HG03457 (cell line): ENCODE measurements around the gene SLC4A11.

Source experiments
- ATAC-seq: cut with Tn5 transposase; IDR thresholded peaks from one replicate; pipeline ENCODE4 v1.9.1; 2021; ENCODE audit warnings: moderate number of reproducible peaks; ENCODE audit not compliant: unreplicated experiment

The SLC4A11 gene

GRCh38 chr20:3246682-3247081 lies 7.7 kb upstream of the SLC4A11 start:
- no peak for ATAC-seq

GRCh38 chr20:3245711-3246110 lies 6.7 kb upstream of the SLC4A11 start:
- ATAC-seq = no peak

- ATAC-seq = no peak
Measured at GRCh38 chr20:3245156-3245555, 6.2 kb upstream of the SLC4A11 start.

GRCh38 chr20:3244613-3245012 lies 5.6 kb upstream of the SLC4A11 start:
- no peak for ATAC-seq

GRCh38 chr20:3243718-3244358 lies 4.8 kb upstream of the SLC4A11 start:
- ATAC-seq = no peak

GRCh38 chr20:3242172-3242692 lies 3.2 kb upstream of the SLC4A11 start:
- no peak for ATAC-seq

- ATAC-seq = no peak
Measured at GRCh38 chr20:3240776-3241363, 1.9 kb upstream of the SLC4A11 start.

GRCh38 chr20:3239867-3240775 lies 1.1 kb upstream of the SLC4A11 start:
- ATAC-seq = no peak

GRCh38 chr20:3238616-3239025 lies 369 bp downstream of the SLC4A11 start:
- ATAC-seq = no peak

- no peak for ATAC-seq
Measured at GRCh38 chr20:3237958-3238615, 903 bp downstream of the SLC4A11 start.

- no peak for ATAC-seq
Measured at GRCh38 chr20:3237011-3237957, 1.7 kb downstream of the SLC4A11 start.

- no peak for ATAC-seq
Measured at GRCh38 chr20:3235666-3236324, 3.2 kb downstream of the SLC4A11 start.

- no peak for ATAC-seq
Measured at GRCh38 chr20:3233991-3234498, 4.9 kb downstream of the SLC4A11 start.

GRCh38 chr20:3233131-3233990 lies 5.6 kb downstream of the SLC4A11 start:
- no peak for ATAC-seq

- no peak for ATAC-seq
Measured at GRCh38 chr20:3231889-3232588, 7.0 kb downstream of the SLC4A11 start.

GRCh38 chr20:3231116-3231515 lies 7.9 kb downstream of the SLC4A11 start:
- ATAC-seq = no peak

- no peak for ATAC-seq
Measured at GRCh38 chr20:3229798-3230197, 9.2 kb downstream of the SLC4A11 start.

GRCh38 chr20:3229158-3229557 lies 9.8 kb downstream of the SLC4A11 start:
- no peak for ATAC-seq
